ENCODE measurements around the gene GRAMD2A.

Gene GRAMD2A

DNA sequence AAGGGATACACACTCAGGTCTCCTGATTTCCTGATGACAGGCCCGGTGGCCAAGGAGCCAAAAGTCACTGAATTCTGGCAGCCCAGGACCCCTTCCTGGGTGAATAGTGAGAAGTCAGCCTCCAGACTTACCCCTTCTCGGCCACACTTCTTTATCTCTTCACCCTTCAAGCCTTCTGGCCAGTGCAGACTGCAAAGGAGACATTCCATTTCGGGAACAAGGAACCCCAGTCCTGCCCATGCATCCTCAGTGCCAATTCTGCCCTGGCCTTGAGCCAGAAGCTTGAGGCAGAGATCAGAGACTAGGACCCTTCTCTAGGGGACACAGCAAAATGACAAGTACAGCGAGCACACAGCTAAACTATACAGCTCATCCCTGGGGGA, 28.8 kb downstream of the GRAMD2A start:
- Histone ChIP-seq H3K36me3 (ENCODE audit: control insufficient read depth, insufficient read depth, low read length) (no peaks in the 10 kb centered on the region), H3K27ac (ENCODE audit: low read length) (no peak overlapping the region), H3K9me3 (ENCODE audit: control insufficient read depth, insufficient read depth, low read length) (no peaks in the 10 kb centered on the region), H3K4me3 (ENCODE audit: low read length) (no peak overlapping the region), H3K4me1 (ENCODE audit: control insufficient read depth, insufficient read depth, low read length) (no peaks in the 10 kb centered on the region), H3K27me3 (ENCODE audit: control insufficient read depth, insufficient read depth, low read length) (no peaks in the 10 kb centered on the region)
- no peak for DNase-seq (ENCODE audit: low read depth, low spot score)
- no CpG with 5 or more reads among the region's 4 CpGs for WGBS (ENCODE audit: insufficient coverage, insufficient read length)

DNA sequence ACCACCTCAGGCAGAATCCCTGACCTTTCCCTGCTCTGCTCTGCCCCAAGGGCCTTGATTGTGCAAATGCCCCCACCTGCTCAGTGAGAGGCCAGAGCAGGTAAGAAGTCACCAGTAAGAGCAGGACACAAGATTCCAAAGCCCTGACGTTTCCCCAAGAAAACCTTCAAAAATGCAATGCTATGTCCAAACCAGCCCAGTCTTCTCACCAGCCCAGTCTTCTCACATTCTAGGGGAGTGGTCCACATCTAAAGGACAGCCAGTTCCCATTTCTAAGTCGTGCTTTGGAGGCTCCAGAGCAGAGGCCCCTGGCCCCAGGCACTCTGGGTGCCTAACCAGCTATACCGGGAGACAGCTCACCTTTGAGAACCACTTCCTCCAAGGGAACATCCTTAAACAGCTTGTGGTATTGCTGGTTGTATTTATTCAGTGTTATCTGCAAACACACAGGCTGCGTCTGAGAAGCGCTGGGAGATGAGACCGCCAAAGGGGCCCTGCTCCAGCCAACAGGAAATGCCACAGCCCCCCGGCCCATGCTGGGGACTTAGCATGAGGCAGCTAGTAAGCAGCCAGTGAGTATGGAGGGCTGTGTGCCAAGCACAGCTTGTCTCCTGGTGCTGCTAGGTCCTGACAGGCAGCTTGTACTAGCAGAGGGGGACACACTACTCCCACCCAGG, 29.3 kb downstream of the GRAMD2A start:
- DNase-seq (ENCODE audit: low read depth, low spot score) = no peak
- WGBS (ENCODE audit: insufficient coverage, insufficient read length) = no CpG with 5 or more reads among the region's 7 CpGs
- H3K4me1 ChIP-seq (ENCODE audit: control insufficient read depth, insufficient read depth, low read length) = no peaks in the 10 kb centered on the region
- no peaks in the 10 kb centered on the region for H3K9me3 ChIP-seq (ENCODE audit: control insufficient read depth, insufficient read depth, low read length)
- no peaks in the 10 kb centered on the region for H3K36me3 ChIP-seq (ENCODE audit: control insufficient read depth, insufficient read depth, low read length)
- no peak overlapping the region for H3K27ac ChIP-seq (ENCODE audit: low read length)
- no peaks in the 10 kb centered on the region for H3K27me3 ChIP-seq (ENCODE audit: control insufficient read depth, insufficient read depth, low read length)
- no peak overlapping the region for H3K4me3 ChIP-seq (ENCODE audit: low read length)

DNA sequence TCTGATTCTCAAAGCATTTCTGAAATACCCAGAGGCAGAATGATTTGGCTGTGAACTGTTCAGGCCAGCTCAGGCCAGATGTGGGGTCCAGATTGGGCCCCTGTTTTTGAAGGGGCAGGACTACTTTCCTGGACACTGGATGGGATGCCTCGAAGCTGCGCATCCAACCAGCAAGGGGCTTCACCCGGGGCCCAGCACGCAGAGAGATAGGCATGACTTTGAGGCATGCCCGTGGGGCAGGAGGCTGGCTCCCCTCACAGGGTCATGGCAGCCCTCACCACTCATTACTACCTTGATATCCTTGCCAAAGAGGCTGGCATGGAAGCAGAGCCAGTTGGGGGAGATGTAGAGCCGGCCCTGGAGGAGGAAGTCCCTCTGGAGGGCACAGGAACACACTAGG, 30.1 kb downstream of the GRAMD2A start:
- Histone ChIP-seq H3K4me1 (ENCODE audit: control insufficient read depth, insufficient read depth, low read length) (no peaks in the 10 kb centered on the region), H3K27ac (ENCODE audit: low read length) (no peak overlapping the region), H3K4me3 (ENCODE audit: low read length) (no peak overlapping the region), H3K9me3 (ENCODE audit: control insufficient read depth, insufficient read depth, low read length) (no peaks in the 10 kb centered on the region), H3K36me3 (ENCODE audit: control insufficient read depth, insufficient read depth, low read length) (no peaks in the 10 kb centered on the region), H3K27me3 (ENCODE audit: control insufficient read depth, insufficient read depth, low read length) (no peaks in the 10 kb centered on the region)
- no CpG with 5 or more reads among the region's 6 CpGs for WGBS (ENCODE audit: insufficient coverage, insufficient read length)
- DNase-seq (ENCODE audit: low read depth, low spot score) = no peak

DNA sequence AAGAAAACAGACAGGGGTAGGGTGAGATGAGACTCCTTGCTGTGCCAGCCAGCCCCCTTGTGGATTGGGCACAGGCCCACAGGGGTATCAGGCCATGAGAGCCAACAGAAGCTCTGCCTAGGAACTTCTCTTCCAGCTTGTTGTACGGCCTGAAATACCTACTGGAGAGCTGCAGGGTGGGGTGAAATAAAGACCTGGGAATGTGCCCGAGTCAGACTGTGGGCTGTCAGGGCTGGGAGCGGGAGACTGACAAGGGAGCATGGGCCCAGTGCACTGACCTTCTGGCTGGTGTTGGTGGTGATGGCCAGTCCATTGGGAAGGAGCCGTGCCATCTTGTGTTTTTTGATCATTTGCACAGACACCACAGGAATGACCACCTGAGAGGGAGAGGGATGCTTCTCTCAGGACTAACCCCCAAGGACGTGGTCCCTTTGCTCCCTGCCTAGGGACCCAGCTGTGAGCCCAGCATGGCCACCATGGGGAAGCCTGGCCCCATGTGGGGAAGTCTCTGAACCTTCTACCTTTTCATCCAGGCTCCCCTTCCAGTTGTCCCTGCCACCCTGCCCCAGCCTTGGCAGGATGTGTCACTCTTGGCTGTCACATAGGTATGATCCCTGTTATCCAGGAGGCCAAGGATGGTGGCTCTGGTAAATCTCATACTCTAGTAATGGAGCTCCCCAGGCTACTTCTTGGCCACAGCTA, 30.7 kb downstream of the GRAMD2A start:
- H3K27ac ChIP-seq (ENCODE audit: low read length) = no peak overlapping the region
- no peaks in the 10 kb centered on the region for H3K9me3 ChIP-seq (ENCODE audit: control insufficient read depth, insufficient read depth, low read length)
- no peak for DNase-seq (ENCODE audit: low read depth, low spot score)
- no peaks in the 10 kb centered on the region for H3K36me3 ChIP-seq (ENCODE audit: control insufficient read depth, insufficient read depth, low read length)
- WGBS (ENCODE audit: insufficient coverage, insufficient read length) = no CpG with 5 or more reads among the region's 5 CpGs
- H3K4me1 ChIP-seq (ENCODE audit: control insufficient read depth, insufficient read depth, low read length) = no peaks in the 10 kb centered on the region
- H3K27me3 ChIP-seq (ENCODE audit: control insufficient read depth, insufficient read depth, low read length) = no peaks in the 10 kb centered on the region
- no peak overlapping the region for H3K4me3 ChIP-seq (ENCODE audit: low read length)

DNA sequence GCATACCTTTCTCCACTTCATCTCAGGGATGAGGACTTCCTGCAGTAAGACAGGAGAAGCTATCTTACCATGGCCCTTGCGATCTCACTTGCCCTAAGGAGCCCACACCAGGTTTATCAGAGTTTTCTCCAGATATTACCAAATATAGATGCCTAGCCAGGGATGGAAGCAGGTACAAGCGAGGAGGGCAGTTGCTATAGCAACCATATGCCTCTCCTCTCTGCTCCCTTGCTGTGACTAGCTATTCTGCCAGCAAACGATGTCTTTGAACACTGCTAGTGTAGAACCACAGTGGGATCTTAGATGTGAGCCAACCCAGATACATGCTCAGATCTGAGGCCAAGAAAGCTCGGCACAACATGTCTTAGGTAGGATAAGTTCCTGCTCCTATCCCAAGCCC, 33.9 kb downstream of the GRAMD2A start:
- H3K4me1 ChIP-seq (ENCODE audit: control insufficient read depth, insufficient read depth, low read length) = no peaks in the 10 kb centered on the region
- no peaks in the 10 kb centered on the region for H3K27me3 ChIP-seq (ENCODE audit: control insufficient read depth, insufficient read depth, low read length)
- no peak overlapping the region for H3K27ac ChIP-seq (ENCODE audit: low read length)
- no peaks in the 10 kb centered on the region for H3K9me3 ChIP-seq (ENCODE audit: control insufficient read depth, insufficient read depth, low read length)
- WGBS (ENCODE audit: insufficient coverage, insufficient read length) = no CpG with 5 or more reads among the region's 4 CpGs
- H3K4me3 ChIP-seq (ENCODE audit: low read length) = no peak overlapping the region
- no peaks in the 10 kb centered on the region for H3K36me3 ChIP-seq (ENCODE audit: control insufficient read depth, insufficient read depth, low read length)
- no peak for DNase-seq (ENCODE audit: low read depth, low spot score)

DNA sequence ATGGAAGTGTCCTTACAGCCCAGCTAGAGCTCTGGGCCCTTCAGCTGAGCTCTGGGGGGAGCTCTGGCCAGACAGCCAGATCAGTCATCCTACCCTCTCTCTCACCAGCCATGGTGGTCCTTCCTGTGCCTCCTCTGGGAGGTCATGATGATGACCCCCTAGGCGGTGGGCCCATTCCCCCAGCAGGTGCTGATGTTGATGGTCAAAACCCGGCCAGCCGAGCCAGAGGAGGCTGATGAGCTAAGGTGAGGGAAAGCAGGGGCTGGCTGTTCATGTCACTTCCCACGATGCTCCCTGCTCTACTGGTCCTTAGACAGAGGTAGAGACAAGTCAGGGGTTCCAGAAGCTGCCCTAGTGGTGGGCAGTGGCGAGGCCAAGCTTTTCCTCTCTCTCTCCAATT, 35.0 kb downstream of the GRAMD2A start:
- DNase-seq (ENCODE audit: low read depth, low spot score) = no peak
- Histone ChIP-seq H3K4me1 (ENCODE audit: control insufficient read depth, insufficient read depth, low read length) (no peaks in the 10 kb centered on the region), H3K9me3 (ENCODE audit: control insufficient read depth, insufficient read depth, low read length) (no peaks in the 10 kb centered on the region), H3K36me3 (ENCODE audit: control insufficient read depth, insufficient read depth, low read length) (no peaks in the 10 kb centered on the region), H3K4me3 (ENCODE audit: low read length) (no peak overlapping the region), H3K27ac (ENCODE audit: low read length) (no peak overlapping the region), H3K27me3 (ENCODE audit: control insufficient read depth, insufficient read depth, low read length) (no peaks in the 10 kb centered on the region)
- no CpG with 5 or more reads among the region's 5 CpGs for WGBS (ENCODE audit: insufficient coverage, insufficient read length)

DNA sequence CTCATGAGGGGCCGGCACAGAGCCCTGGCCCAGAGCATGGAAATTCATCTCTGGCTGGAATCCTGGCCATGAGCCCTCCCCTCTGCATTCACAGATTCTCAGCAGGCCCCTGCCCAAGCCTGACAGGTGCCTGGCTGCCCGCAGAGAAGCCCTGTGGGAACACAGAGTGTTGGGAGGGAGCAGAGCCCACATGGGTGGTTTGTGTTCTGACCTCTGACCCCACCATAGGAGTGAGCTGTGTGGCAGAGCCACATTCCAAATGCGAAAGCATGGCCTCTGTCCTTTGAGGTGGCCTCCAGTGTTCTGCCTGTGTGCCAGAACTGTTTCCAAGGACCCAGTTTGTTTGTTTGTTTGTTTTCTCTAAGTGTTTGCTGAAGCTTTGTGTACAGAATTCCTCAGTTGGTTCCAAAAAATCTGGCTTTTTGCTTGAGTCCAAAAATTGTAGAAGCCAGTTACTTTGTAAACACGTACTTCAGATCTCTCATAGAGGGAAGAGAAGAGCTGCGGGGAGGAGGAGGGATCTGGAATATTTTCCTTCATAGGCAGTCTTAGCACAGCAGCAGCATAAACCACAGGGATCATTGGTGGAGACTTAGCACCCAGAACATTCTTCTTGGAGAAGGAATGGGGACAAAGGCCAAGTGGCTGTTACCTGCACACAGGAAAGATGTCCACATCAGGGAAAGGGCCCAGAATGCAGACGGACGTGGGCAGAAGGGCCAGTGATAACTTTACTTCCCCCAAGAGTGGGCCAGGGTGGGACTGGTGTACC, 36.0 kb downstream of the GRAMD2A start:
- H3K4me1 ChIP-seq (ENCODE audit: control insufficient read depth, insufficient read depth, low read length) = no peaks in the 10 kb centered on the region
- WGBS (ENCODE audit: insufficient coverage, insufficient read length) = no CpG with 5 or more reads among the region's 7 CpGs
- no peak overlapping the region for H3K27ac ChIP-seq (ENCODE audit: low read length)
- no peaks in the 10 kb centered on the region for H3K36me3 ChIP-seq (ENCODE audit: control insufficient read depth, insufficient read depth, low read length)
- no peaks in the 10 kb centered on the region for H3K27me3 ChIP-seq (ENCODE audit: control insufficient read depth, insufficient read depth, low read length)
- H3K9me3 ChIP-seq (ENCODE audit: control insufficient read depth, insufficient read depth, low read length) = no peaks in the 10 kb centered on the region
- no peak overlapping the region for H3K4me3 ChIP-seq (ENCODE audit: low read length)
- no peak for DNase-seq (ENCODE audit: low read depth, low spot score)

DNA sequence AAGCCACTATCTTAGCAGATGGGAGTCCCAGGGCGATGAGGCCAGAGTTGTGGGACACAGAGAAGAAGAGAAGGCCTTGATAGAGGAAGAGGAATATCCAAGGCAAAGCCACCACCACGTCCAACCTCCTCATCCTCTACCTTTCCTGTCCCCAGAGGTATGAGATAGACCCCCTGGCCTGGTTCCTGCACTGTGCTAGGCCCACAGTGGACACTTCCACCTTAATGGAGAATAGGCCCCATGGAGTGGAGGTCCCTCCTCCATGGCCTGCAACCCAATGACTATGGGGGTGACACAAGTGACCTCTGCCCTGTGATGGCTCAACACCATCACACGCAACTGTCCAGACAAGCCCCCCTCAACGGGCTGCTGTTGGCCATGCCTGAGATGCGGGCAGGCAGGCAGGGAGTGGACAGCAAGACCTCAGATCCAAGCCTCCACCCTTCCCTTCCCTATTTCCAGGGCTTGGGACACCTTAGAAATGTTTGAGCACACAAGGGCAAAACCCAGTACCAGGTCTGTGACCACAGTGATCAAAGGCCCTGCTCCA, 36.8 kb downstream of the GRAMD2A start:
- H3K27ac ChIP-seq (ENCODE audit: low read length) = no peak overlapping the region
- H3K36me3 ChIP-seq (ENCODE audit: control insufficient read depth, insufficient read depth, low read length) = no peaks in the 10 kb centered on the region
- no peak for DNase-seq (ENCODE audit: low read depth, low spot score)
- H3K4me3 ChIP-seq (ENCODE audit: low read length) = no peak overlapping the region
- no peaks in the 10 kb centered on the region for H3K4me1 ChIP-seq (ENCODE audit: control insufficient read depth, insufficient read depth, low read length)
- no CpG with 5 or more reads among the region's 5 CpGs for WGBS (ENCODE audit: insufficient coverage, insufficient read length)
- no peaks in the 10 kb centered on the region for H3K27me3 ChIP-seq (ENCODE audit: control insufficient read depth, insufficient read depth, low read length)
- no peaks in the 10 kb centered on the region for H3K9me3 ChIP-seq (ENCODE audit: control insufficient read depth, insufficient read depth, low read length)

DNA sequence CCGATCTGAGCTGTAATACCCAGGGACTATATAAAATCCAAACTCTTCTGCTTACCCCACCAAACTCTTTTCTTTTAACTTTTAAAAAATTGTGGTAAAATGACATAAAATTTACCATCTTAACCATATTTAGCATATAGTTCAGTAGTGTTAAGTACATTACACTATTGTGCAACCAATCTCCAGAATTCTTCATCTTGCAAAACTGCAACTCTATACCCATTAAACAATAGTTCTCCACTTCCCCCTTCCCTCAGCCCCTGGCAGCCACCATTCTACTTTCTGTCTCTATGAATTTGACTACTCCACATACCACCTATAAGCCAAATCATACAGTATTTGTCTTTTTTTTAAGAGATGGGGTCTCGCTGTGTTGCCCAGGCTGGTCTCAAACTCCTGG, 40.7 kb downstream of the GRAMD2A start:
- Histone ChIP-seq H3K9me3 (ENCODE audit: control insufficient read depth, insufficient read depth, low read length) (no peaks in the 10 kb centered on the region), H3K27me3 (ENCODE audit: control insufficient read depth, insufficient read depth, low read length) (no peaks in the 10 kb centered on the region), H3K4me3 (ENCODE audit: low read length) (no peak overlapping the region), H3K4me1 (ENCODE audit: control insufficient read depth, insufficient read depth, low read length) (no peaks in the 10 kb centered on the region), H3K36me3 (ENCODE audit: control insufficient read depth, insufficient read depth, low read length) (no peaks in the 10 kb centered on the region), H3K27ac (ENCODE audit: low read length) (no peak overlapping the region)
- WGBS (ENCODE audit: insufficient coverage, insufficient read length) = no CpG with 5 or more reads among the region's 2 CpGs
- no peak for DNase-seq (ENCODE audit: low read depth, low spot score)
